ENCODE measurements around the gene RAE1.
A peak's percentile ranks its signal among the peaks of the same experiment; 100 is the strongest.

The RAE1 gene

GRCh38 chr20:57401565-57401918 lies 50.5 kb downstream of the RAE1 start:
- DNase-seq = no peak

DNA sequence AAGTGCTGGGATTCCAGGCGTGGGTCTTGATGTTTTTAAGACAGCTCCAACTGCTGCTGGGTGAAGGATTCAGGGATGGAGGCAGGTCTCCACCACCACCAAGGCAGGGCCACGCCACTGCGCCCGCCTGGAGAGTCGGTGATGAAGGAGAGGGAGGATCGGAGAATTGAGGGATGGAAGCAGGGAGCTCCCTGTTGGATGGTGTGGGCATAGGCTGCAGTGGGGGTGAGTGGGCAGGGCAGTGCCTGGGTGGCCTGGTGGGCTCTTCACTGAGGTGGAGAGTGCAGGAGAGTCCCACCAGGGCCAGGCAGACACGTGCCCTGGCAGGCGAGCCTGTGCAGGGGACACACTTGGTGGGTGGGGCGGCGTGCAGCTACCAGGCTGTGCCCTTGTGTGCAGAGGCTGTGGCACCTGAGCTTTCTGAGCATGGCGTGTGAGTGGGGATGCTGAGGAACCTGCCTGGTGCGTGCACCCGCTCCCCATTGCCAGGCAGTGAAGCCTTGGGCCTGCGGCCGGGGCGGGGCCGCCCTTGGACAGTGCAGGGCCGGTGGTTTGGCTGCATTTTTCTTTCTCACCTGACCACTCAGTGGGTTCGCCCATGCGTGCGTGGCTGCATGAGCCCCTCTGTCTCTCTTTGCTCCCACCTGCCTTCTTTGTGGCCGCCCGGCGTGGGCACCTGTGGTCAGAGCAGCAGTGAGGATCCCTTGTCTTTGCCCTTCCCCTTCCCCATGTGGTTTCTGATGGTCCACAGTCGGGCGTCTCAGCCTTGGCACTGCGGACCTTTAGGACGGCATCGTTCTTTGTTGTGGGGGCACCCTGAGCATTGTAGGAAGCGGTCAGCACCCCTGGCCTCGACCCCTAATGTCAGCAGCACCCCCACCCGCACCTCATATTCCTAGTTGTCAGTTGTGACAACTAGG lies 51.4 kb downstream of the RAE1 start:
- DNase-seq = no peak

DNA sequence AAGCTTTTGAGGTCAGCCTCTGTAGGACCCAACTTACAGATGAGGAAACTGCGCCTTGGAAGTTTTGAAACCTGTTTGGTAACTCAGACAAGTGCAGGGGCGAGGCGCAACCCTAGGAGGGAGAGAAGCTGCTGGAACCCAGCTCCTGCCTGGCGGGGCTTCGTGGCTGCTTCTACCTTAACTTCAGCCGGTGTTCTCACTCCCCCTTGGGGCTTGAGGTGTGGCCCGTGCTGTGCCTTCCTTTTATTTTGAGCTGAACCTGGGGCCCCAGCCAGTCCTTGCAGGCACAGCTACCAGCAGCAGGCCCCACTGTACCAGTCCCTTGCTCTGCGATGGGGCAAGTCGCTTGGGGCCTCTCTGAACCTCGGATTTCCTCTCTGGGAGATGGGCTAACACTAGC lies 52.2 kb downstream of the RAE1 start:
- no peak for DNase-seq

GRCh38 chr20:57404006-57404405 lies 53.0 kb downstream of the RAE1 start:
- no peak for DNase-seq

- no peak for DNase-seq
Observed at GRCh38 chr20:57404419-57405072, 53.5 kb downstream of the RAE1 start.

DNA sequence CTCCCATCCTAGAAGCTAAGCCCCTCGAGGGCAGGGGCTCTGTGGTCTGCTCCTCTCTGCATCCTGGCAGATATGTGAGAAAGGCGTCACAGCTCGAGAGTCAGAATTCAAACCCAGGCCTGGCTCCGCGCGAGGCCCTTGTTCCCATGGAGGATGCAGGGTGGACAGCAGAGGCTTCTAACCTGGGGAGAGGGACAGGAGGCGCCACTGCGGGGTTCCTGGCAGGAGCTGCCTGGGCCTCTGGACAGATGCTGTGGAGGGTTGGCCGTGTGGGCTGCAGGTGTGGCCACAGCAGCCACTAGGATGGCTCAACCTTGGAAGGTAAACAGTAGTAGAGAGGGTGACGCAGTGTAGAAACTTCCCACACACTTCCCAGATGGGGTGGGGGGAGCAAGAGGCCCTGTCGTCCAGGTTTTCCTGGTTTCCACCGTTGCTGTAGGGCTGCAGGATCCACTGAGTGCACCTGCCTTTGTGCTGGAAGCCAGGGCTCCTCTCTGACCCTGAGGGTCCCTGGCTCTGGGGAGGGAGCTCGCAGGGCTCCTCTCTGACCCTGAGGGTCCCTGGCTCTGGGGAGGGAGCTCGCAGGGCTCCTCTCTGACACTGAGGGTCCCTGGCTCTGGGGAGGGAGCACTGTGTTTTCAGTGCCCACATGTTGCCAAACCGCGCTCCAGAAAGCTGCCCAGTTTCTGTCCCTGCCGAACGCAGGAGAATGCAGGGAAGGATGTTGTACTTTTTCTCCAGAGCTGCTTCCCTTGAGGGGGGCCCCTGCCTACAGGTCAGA lies 54.4 kb downstream of the RAE1 start:
- no peak for DNase-seq

DNA sequence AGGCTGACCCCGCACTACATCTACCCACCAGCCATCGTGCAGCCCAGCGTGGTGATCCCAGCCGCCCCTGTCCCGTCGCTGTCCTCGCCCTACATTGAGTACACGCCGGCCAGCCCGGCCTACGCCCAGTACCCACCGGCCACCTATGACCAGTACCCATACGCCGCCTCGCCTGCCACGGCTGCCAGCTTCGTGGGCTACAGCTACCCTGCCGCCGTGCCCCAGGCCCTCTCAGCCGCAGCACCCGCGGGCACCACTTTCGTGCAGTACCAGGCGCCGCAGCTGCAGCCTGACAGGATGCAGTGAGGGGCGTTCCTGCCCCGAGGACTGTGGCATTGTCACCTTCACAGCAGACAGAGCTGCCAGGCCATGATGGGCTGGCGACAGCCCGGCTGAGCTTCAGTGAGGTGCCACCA lies 56.5 kb downstream of the RAE1 start:
- no peak for DNase-seq

DNA sequence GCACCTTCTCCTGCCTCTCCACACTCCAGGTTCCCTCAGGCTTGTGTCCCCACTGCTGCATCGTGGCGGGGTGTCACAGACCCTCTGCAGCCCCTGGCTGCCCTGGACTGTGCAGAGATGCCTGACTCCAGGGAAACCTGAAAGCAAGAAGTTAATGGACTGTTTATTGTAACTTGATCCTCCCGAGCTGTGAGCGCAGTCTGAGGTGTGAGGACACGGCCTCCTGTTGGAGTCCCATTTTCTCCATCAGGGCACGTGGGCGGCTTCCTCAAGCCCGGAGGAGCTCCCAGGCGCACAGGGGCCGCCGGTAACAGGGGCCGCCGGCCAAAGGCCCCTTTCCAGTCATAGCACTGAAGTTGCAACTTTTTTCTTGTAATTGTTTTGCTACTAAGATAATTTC lies 57.1 kb downstream of the RAE1 start:
- DNase-seq = no peak

DNA sequence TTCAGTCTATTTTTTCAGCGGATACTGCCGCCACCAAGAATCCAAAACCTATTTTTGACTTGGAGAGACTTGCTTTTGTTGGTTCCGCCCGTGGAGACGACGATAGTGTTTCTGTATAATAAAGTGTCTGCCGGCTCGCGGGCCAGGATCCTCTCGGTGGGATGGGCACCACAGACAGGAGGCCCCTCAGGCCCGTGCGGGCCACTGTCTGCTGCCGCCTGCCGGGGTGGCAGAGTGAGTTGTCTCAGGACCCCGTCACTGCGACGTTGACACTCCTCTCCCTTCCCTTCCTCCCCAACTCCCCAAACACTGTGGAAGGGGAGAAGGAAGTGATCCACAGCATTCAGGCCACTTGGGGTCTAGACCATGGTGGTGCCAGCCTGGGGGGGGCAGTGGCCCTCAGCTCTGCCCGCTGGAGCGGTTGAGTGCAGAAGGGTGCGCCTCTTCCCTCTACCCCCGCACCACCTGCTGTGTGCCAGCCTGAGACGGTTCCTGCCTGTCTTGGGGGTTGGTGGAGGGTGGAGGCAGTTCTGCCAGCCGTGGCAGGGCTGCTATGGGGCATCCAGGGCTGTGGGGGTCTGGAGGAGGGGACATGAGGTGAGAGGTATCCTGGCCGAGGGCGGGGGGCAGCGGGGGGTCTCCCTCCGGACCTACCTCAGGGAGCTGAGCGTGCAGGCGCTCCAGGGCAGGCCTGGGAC lies 57.6 kb downstream of the RAE1 start:
- no peak for DNase-seq

GRCh38 chr20:57409316-57409671 lies 58.2 kb downstream of the RAE1 start:
- DNase-seq = no peak

- DNase-seq = peak; percentile 16
Observed at GRCh38 chr20:57409672-57410397, 58.8 kb downstream of the RAE1 start.

- DNase-seq = no peak
Observed at GRCh38 chr20:57410398-57410920, 59.4 kb downstream of the RAE1 start.

- no peak for DNase-seq
Observed at GRCh38 chr20:57410924-57411323, 59.9 kb downstream of the RAE1 start.

- DNase-seq = no peak
Observed at GRCh38 chr20:57411406-57412283, 60.6 kb downstream of the RAE1 start.

- DNase-seq = no peak
Observed at GRCh38 chr20:57412347-57413029, 61.4 kb downstream of the RAE1 start.

DNA sequence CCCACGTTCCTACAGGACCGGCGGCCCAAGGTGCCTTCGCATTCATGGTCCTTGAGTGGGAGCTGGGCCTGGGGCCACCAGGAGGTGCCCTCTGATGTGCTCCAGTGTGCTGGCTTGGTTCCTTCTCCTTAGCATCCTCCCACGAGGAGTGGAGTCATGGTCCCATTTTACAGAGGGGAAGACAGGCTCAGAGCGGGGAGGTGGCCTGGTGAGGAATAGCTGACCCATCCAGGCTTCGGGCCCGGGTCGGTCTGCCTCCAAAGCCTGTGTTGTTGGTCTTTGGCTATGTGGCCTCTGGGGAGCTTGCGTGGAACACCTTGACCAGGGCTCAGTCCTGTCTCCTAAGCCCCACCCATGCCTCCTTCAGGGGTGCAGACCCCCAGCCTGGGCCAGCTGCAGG lies 62.9 kb downstream of the RAE1 start:
- DNase-seq = no peak

DNA sequence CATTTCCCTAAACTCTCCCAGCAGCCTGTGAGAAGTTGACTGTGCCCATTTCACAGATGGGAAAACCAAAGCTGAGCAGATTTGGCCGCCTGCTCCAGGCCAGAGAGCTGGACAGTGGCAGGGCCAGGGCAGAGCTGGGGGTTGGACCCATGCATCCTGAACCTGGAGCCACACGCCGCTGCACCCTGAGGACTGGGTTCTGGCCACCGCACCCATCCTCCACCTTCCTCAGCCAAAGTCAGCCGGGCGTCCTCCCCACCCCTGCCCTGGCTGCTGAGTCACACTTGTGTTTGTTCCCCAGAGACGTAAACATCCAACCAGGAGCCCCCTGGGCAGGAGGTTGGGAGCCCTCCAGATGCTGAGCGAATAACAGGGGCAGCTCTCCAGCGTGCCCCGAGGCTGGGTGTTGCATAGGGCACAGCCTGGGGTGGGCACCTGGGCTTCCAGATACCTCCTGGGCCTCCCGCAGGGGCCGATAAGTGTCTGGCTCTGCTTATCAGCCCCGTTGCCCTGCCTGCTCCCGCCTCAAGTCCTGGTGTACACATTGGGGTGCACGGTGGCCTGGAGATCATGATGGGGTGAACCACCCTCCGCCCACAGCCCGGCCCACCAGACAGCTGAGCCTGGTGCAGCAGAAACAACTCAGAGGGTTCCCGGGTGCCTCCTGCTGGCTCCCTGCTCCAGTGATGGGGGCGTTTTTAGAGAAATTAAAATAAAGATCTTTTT lies 64.0 kb downstream of the RAE1 start:
- peak; percentile 16 for DNase-seq

- no peak for DNase-seq
Observed at GRCh38 chr20:57415771-57416170, 64.7 kb downstream of the RAE1 start.

GRCh38 chr20:57416296-57417022 lies 65.4 kb downstream of the RAE1 start:
- DNase-seq = no peak
